NB4 (cell line): Measurements from ENCODE around the gene EHD1.

Experiments
- DNase-seq: peaks from one replicate; pipeline ENCODE4 v3.0.0; 2010; ENCODE audit warnings: low read depth
- H3K4me3 ChIP-seq: one replicate; pipeline ENCODE4 v1.5.1; 2011; ENCODE audit warnings: mild to moderate bottlenecking, low read depth, low read length, moderate library complexity
- MYC ChIP-seq: IDR thresholded peaks from 2 replicates; pipeline ENCODE4 v1.6.1; 2011; ENCODE audit warnings: low read depth, low read length
- POLR2A ChIP-seq: IDR thresholded peaks from 2 replicates; pipeline ENCODE4 v1.6.1; 2011; ENCODE audit warnings: mild to moderate bottlenecking; ENCODE audit not compliant: insufficient read length; ENCODE audit errors: extremely low read depth
- TF ChIP-seq, protein P1 (sequence below): IDR thresholded peaks from one replicate; pipeline ENCODE4 v1.5.1; 2012; ENCODE audit warnings: low read depth, low read length
- TF ChIP-seq, protein P2 (sequence below): IDR thresholded peaks from 2 replicates; pipeline ENCODE4 v1.6.1; 2011; ENCODE audit warnings: low read depth, low read length

EHD1 gene

DNA sequence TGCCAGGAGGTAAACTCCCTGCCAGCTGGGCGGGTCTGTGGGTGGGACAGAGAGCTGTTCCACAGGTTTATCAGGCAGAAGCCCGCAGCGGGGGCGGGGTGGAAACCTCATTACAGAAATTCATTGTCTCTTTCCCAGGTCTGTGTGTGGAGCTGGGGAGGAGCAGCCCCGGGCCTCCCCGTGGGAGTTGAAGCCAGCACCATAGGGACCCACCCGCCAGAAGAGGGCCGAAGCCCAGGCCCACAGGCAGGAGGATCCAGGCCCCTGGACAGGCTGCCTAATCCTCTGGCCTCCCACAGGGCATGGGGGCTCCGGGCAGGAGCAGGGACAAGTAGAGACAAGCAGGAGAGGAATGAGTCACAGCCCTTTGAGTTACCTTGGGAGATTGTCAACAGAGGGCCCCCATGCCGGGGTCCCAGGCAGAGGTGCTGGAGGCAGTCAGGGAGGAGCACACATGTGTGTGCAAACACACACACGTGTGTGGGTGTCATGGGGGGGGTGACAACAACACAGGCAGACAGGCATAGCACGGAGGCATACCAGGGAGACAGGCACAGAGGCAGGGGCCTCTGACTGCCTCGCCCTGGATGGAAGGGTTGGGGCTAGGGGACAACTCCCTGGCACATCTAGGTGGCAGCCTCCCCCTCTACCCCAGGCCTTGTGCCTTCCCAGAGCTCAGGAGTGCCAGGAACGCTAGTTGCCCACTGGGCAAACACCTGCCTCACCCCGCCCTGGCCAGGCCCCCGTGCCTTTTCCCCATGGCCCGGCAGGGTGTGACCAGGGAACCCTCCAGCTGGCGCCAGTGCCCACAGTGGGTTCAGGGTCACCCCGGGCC is 35.4 kb downstream of the EHD1 start:
- DNase-seq: no peak
- TF ChIP-seq, protein P1, sequence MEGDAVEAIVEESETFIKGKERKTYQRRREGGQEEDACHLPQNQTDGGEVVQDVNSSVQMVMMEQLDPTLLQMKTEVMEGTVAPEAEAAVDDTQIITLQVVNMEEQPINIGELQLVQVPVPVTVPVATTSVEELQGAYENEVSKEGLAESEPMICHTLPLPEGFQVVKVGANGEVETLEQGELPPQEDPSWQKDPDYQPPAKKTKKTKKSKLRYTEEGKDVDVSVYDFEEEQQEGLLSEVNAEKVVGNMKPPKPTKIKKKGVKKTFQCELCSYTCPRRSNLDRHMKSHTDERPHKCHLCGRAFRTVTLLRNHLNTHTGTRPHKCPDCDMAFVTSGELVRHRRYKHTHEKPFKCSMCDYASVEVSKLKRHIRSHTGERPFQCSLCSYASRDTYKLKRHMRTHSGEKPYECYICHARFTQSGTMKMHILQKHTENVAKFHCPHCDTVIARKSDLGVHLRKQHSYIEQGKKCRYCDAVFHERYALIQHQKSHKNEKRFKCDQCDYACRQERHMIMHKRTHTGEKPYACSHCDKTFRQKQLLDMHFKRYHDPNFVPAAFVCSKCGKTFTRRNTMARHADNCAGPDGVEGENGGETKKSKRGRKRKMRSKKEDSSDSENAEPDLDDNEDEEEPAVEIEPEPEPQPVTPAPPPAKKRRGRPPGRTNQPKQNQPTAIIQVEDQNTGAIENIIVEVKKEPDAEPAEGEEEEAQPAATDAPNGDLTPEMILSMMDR: no peak
- TF ChIP-seq POLR2A (no peak), MYC (no peak)
- TF ChIP-seq, protein P2, sequence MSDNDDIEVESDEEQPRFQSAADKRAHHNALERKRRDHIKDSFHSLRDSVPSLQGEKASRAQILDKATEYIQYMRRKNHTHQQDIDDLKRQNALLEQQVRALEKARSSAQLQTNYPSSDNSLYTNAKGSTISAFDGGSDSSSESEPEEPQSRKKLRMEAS: no peak
- no peak overlapping the region for H3K4me3 ChIP-seq

- DNase-seq: no peak
- no peak overlapping the region for H3K4me3 ChIP-seq
- TF ChIP-seq, protein P2: no peak
- TF ChIP-seq MYC: no peak
- TF ChIP-seq POLR2A: no peak
- TF ChIP-seq, protein P1: no peak
These were observed 36.1 kb downstream of the EHD1 start for GRCh38 chr11:64842366-64842759.

- TF ChIP-seq, protein P2: no peak
- TF ChIP-seq, protein P1: no peak
- TF ChIP-seq MYC: no peak
- TF ChIP-seq POLR2A: no peak
- no peak overlapping the region for H3K4me3 ChIP-seq
These were observed 36.6 kb downstream of the EHD1 start for GRCh38 chr11:64841592-64842365.

DNA sequence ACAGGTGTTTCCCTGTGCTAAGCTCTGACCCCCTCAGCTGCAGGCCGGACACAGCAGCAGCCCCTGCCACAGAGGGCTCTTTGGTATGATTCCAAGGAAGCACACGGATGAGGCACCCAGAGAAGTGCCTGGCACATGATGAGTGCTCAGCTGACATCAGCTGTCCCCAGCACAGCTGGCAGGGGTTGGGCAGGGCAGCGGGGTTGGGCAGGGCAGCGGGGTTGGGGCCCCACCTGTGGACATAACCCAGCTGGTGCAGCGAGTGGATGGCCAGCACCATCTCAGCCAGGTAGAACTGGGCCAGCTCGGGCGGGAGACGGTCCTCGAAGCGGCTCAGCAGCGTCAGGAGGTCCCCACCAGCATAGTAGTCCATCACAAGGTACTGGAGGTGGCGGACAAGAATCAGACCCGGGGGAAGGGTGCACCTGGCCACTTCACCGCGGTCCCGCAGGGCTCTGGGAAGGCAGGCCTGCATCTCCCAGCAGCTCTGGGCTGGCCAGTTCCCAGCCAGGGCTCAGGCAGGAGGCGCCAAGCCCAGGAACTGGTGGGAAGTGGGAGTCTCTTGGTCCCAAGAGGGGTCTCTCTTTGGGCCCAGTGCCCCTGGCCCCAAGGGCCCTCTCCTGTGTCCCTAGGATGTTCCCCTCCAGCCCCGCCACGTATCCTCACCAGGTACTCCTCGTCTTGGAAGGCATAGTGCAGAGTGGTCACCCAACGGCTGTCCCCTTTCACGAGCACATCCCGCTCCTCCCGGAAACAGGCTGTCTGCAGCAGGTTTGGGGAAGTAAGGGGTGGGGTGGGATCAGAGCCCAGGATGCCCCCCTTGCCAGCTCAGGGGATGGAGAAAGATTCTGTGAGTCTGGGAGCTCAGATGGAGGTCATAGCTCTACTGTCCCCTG is 38.3 kb downstream of the EHD1 start:
- H3K4me3 ChIP-seq: no peak overlapping the region
- TF ChIP-seq, protein P2: no peak
- TF ChIP-seq, protein P1: no peak
- TF ChIP-seq POLR2A (no peak), MYC (no peak)
- DNase-seq: no peak

More at GRCh38 chr11:64841592-64842365, 36.6 kb downstream of the EHD1 start:
- no peak for DNase-seq

- TF ChIP-seq, protein P2: no peak
- TF ChIP-seq POLR2A (no peak), MYC (no peak)
- TF ChIP-seq, protein P1: no peak
- DNase-seq: no peak
- no peak overlapping the region for H3K4me3 ChIP-seq
These were observed 39.1 kb downstream of the EHD1 start for GRCh38 chr11:64839335-64839734.
